Measurements from ENCODE around the gene WDR45.

WDR45 gene

DNA sequence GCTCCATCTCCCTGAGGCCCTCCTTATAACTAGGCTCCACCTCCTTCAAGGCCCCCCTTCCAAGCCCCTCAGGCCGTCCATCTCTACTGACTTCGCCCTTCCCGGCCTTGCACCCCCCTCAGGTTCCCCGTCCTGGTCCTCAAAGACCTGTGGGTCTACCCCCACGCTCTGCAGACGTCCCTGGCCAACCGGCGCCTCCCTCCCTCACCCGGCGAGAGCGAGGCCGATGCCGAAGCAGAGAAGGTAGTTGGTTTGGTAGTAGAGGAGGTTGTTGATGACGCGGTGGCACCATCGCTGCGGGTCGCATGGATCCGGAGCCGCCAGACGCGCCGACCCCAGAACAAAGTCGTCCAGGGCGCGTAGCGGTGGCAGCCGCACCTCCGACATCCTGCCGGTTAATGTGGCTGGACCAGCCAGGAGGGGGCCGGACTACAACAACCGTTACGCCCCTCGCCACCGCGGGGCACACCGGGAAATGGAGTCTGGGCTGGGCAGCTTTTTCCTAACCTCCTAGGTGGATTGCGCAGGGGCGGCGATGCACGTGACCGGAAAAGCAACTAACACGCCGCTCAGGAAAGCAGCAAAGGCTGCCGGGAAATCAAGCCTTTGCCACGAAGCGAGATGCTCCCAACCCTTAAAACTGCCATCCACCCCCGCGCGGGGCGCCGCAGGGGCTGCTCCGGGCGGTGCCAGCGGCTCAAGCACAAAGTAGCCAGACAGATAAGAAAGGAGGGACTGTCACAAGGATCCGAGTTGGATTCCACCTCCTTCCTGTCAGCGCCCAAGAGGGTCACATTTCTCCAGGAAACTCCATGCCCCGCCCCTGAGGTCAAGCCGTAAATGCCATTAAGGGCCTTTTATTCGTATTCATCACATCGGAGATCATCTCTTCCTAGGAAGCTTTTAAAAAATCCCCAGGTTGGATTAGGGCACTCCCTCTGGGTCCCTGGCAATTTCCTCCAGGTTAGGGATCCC lies 5.8 kb downstream of the WDR45 start, which contains the start of gene PRAF2:
TSS of gene PRAF2 (minus strand) at position 402 of the 975 bp plus-strand sequence. CDS start at position 387, 15 bp downstream.
- peak; percentile 75 to 82 (median 77) for DNase-seq (ENCODE audit: low read depth in 3 of 3)

DNA sequence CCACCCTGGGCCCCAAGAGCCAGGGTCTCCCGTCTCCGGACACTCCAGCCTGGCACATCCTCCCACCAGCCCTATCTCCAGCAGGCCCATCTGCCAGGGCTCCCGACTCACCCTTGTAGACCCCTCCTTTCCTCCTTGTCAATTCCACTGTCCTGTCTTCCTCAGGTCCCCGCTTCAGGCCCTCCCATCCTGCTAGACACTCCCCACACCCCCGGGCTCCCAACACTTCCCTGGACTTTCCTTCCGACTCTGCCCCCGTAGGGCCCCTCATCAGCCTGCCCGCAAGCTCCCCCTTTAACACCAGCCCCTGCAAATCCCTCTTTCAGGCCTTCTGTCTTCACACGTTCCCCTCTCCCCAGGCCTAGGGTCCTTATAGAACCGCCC lies 7.0 kb downstream of the WDR45 start:
- no peak for DNase-seq (ENCODE audit: low read depth in 3 of 3)

DNA sequence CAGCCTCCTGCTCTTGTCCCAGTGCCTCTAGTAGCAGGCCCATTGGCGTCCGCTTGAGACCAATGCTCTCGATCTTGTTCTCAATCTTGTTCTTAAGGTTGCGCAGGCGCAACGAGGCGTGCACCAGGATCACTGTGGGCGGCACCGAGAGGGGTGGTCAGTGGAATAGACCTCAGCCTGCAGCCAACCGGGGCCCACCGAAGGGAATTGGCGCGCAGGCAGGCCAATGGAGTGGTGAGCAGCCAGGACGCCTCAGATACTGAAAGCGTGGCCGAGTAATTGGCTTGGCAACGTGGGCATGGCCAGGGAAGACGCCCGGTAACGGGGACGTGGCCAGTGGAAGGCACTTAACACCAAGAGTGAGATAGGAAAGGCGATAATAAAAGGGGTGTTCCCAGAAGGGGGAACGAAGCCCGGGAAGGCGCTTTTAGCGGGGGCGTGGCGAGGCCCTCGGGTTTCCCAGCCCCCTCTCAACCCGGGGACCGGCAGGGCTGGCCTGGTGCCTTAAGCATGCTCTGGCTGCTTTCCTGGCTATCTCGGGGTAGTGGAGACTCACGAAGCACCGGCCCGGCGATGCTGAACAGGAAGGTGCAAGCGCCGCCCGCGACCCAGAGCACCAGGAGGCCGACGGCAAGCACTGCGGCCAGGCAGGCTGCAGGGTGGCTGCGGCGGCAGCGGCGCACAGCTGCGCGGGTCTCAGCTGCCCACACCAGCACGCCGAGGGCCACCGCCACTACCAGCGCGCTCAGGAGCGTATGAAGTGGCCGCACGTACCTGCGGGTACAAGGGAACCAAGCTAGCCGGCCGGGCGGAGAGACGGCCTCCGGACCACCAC lies 7.6 kb downstream of the WDR45 start:
- no peak for DNase-seq (ENCODE audit: low read depth in 3 of 3)

DNA sequence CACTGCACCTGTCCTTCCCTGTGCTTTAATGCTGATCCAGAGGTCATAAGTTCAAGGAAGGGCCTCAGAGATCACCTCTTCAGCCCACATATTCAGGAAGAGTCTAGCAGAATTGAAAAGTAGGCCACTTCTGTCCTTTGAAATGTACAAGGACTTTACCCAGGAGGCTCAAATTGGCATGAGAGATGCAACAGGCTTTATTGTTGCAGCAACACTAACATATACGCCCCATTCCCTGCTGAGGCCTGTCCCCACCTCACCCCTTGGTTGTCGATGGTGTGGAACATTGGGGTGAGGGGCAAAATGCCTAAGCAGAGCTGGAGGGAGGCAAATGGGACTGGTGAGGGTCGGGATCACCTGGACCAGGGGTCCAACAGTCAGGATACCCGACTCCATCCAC lies 8.7 kb downstream of the WDR45 start:
- no peak for DNase-seq (ENCODE audit: low read depth in 3 of 3)

DNA sequence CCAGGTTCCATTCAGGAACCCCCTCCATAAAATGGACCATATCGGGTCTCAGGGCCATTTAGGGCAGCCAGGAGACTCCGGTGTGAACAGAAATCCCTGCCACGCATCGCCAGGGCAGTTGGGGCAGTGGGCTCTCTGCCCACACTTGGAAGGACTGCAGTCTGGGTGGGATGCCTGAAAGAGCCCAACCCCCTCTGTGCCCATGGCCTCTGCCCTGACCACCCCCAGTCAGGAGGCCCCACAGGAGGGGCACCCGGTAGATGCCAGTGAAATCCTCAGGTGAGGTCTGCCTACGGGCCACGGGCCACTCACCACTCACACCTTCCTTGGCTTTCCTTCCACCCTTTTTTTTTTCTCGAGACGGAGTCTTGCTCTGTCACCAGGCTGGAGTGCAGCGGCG lies 10.6 kb downstream of the WDR45 start:
- no peak for DNase-seq (ENCODE audit: low read depth in 3 of 3)

DNA sequence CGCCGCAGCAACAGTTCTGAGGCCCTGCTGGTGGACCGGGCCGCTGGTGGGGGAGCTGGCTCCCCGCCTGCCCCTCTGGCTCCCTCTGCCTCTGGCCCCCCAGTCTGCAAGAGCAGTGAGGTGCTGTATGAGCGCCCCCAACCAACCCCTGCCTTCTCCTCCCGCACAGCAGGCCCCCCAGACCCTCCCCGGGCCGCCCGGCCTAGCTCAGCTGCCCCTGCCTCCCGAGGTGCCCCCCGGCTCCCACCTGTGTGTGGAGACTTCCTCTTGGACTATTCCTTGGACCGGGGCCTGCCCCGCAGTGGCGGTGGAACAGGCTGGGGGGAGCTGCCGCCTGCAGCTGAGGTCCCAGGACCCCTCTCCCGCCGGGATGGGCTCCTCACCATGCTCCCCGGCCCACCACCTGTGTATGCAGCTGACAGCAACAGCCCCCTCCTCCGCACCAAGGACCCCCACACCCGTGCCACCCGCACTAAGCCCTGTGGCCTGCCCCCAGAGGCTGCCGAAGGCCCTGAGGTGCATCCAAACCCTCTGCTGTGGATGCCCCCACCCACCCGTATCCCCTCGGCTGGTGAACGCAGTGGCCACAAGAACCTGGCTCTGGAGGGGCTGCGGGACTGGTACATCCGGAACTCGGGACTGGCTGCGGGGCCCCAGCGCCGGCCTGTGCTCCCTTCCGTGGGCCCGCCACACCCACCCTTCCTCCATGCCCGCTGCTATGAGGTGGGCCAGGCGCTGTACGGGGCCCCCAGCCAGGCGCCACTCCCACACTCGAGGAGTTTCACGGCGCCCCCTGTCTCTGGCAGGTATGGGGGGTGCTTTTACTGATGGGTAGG lies 12.2 kb downstream of the WDR45 start:
- no peak for DNase-seq (ENCODE audit: low read depth in 3 of 3)

DNA sequence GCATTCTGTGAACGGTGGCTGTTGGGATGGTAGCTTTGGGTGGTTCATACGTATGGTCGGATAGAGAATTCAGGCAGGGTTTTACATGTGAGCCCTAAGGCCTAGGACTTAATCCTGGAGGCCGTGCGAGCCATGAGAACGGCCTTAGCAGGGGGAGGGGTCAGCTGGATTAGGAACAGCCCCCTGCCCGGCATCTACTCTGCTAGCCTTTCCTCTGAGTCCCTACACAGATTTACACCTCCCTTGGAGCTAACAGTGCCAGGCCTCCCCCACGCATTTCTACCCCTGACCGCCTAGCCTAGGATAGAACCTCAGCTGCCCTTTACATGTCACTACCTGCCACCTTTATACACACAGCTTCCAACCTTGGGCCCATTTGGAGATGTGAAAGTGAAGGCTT lies 13.0 kb downstream of the WDR45 start:
- DNase-seq (ENCODE audit: low read depth in 3 of 3), result no peak

DNA sequence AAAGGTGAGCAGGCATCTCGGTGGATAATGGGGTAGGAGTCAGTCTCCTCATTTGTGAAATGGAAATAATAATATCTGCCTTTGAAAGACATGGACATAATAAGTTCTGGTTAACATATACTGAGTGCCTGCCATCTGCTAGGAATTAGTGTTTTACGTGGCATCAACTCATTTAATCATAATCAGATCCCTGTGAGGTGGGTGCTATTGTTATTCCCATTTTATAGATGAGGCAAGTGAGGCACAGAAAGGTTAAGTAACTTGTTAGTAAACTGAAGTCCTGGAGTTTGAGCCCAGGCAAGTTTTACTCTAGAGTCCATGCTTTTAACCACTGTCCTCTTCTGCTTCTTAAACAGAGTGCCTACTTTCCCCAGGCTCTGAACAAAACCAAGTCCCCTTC lies 13.4 kb downstream of the WDR45 start:
- no peak for DNase-seq (ENCODE audit: low read depth in 3 of 3)

DNA sequence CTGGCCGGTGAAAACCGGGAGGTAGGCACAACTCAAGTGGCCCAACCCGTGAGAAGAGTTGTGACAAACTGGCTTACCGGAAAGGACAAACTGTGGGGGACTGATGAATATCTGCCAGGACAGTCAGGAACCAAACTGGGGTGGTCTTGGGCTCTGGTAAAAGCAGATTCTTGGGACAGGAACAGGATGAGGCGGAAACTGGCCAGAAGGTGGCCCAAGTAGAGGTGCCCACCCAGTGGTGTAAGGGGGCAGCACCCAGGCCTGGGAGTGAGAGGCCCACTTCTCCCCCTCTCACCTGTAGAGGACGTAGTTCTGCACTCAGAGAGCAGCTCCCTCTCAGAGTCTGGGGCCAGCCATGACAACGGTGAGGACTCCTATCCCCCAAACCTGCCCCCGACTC lies 15.0 kb downstream of the WDR45 start:
- no peak for DNase-seq (ENCODE audit: low read depth in 3 of 3)

DNA sequence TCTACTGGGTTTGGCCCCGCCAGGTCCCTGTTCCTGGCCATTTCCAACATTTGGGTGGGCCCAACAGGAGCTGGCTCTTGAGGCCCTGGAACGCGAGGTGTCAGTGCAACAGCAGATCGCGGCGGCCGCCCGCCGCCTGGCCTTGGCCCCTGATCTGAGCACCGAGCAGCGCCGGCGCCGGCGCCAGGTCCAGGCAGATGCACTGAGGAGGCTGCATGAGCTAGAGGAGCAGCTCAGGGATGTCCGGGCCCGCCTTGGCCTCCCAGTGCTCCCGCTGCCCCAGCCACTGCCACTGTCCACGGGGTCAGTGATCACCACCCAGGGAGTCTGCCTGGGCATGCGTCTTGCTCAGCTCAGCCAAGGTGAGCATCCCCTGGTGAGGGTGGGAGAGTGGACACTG lies 15.4 kb downstream of the WDR45 start:
- no peak for DNase-seq (ENCODE audit: low read depth in 3 of 3)

DNA sequence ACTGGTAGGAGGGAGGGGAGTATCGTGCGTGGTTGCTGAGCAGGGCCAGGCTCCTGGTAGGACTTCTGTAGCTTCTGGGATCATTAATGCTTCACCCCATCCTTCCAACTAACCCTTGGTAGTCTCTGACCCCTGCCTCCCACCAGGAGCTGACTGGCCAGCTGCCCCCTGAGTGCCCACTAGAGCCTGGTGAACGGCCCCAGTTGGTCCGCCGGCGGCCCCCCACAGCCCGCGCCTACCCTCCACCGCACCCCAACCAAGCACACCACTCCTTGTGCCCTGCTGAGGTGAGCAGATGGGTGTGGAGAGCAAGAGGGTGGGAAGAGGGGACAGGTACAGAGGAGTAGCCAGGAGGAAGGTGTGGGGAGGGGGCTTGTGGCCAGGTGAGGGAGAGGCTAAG lies 16.0 kb downstream of the WDR45 start:
- no peak for DNase-seq (ENCODE audit: low read depth in 3 of 3)

DNA sequence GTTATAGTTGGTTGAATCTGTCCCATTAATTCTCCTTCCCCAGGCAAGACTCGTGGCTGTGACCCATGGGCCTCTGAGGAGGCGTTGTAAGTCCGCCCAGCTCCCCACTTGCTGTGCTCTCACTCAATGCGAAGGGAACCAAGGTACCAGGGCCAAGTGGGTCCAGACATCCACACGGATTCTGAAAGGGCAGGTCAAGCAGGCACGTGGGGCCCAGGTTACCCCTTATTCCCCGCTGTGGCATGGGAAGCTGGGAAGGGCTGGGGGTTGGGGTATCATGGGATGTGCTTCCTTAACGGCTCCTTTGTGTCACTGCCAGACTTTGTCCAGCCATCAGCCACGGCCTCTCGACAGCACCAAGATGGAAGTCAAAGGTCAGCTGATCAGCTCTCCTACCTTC lies 17.8 kb downstream of the WDR45 start:
- no peak for DNase-seq (ENCODE audit: low read depth in 3 of 3)

DNA sequence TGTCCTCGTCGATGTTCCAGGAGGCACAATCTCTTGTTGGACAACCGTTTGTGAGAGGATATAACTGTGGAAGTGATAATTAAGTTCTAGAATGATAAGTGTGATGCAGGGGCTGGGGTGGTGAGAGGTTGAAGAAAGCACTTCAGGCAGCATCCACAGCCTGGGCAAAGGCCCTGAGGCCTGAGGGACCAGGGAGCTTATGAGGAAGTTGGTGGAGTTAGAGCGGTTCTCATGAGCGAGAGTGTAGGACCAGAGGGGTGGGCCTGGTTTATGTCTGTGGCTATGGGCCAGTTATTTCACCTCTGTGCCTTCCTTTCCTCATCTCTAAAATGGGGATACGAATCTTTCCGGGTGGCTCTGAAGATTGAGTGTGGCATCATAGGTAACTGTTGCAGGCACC lies 18.2 kb downstream of the WDR45 start:
- no peak for DNase-seq (ENCODE audit: low read depth in 3 of 3)

DNA sequence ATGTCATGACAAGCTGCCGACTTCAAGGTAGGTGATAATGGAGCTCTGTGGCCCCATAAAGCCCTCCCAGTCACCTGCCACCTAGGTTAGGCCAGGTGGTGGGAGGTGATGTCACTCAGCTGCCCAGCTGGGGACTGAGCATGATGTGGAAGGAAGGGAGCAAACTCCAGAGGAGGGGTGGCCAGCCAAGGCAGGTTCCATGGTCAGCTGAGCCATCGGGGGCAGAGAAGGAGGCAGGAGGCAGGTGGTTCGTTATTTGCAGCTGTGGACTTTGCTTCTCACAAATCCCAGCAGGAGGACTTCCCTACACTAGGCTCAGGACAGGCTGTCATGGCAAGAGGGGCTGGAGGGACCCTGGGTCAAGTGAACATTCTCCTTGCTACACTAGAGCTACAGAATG lies 18.8 kb downstream of the WDR45 start:
- DNase-seq (ENCODE audit: low read depth in 3 of 3), result no peak

DNA sequence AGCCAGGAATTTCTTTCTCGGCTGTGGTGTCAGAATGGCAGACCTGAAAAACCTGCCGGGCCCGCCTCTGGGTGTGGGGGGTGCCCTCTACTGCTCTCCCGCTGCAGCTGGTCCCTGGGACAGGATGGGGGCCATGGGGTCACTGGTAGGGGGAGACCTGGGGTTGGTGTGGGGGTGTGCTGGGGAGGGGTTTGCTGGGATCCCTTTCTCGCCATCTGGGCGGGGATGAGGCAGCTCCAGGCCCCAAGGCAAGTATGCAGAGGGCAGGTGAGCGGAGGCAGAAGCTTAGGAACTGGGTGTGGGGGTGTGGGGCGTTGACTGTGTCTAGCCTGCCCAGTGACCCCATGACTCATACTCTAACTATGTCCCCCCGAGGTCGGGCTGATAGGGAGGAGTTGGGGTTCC lies 20.0 kb downstream of the WDR45 start:
- DNase-seq (ENCODE audit: low read depth in 3 of 3), result no peak

DNA sequence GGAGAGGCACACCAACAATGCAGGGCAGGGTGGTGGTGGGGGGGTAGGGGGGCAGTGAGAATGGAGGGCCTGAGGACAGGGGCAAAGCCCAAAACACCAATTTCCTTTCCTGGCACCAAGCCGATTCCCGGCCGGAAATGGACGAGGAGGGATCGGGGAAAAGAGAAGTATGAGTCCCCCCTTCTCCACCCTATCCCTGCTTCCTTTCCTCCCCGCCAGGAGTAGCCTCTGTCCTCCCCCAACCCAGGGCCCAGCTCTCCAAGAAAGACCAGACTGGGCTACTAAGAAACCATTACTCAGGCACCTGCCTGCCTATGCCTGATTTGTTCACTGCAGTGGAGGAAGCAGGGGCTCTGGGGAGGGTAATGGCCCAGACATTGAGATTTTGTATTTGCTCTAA lies 20.5 kb downstream of the WDR45 start:
- no peak for DNase-seq (ENCODE audit: low read depth in 3 of 3)

DNA sequence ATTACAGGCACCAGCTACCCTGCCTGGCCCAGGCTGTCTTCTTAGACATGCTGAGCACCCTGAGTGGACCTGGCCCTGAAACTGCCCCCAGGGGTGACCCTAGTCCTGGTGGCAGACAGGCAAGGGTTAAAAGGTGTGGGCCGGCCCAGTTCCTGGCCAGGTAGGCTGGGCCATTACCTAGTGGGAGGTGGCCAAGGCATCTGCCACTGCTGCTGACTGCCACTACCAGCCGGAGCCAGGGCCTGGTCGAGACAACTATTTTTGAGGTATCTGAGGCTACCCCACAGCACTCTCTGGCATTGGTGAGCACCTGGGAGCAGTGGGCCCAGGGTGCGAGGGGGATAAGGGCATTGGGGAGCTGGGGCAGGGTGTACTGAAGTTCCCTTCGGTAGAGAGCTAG lies 20.9 kb downstream of the WDR45 start, which contains the start of gene CCDC120:
TSS of gene CCDC120 (plus strand) at position 206 of the 400 bp plus-strand sequence. CDS start 3,043 bp downstream, outside the sequence.
- DNase-seq (ENCODE audit: low read depth in 3 of 3), result no peak

DNA sequence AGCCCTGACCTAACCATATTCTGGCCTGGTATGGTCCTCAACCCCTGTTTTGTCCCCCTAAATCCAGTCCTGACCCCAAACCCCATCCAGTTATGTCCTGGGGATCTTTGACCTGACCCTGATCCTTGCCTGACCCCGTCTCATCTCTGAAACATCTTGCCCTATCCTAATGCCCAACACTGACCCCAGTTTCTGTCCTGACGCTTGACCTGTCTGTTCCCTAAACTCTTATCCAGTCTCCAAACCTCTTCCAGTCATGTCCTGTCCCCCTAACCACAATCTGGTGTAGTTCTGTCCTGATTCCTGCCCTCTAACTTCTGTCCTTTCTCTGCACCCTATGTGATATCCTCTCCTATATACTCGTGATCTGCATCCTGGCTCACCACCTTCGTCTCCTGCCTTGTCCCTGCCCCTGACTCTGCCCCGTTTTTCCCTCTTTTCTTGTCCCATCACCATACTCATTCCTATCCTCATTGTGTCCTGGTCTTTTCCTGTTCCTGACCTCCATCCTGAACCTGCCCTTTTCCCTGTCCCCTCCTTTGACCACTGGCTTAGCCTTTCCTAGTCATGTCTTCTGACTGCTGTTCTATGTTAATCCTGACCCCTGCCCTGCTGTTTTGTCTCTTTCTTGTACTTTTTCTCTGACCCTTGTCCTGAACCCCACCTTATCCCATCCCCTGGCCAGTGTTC lies 25.5 kb downstream of the WDR45 start:
- DNase-seq (ENCODE audit: low read depth in 3 of 3), result no peak

DNA sequence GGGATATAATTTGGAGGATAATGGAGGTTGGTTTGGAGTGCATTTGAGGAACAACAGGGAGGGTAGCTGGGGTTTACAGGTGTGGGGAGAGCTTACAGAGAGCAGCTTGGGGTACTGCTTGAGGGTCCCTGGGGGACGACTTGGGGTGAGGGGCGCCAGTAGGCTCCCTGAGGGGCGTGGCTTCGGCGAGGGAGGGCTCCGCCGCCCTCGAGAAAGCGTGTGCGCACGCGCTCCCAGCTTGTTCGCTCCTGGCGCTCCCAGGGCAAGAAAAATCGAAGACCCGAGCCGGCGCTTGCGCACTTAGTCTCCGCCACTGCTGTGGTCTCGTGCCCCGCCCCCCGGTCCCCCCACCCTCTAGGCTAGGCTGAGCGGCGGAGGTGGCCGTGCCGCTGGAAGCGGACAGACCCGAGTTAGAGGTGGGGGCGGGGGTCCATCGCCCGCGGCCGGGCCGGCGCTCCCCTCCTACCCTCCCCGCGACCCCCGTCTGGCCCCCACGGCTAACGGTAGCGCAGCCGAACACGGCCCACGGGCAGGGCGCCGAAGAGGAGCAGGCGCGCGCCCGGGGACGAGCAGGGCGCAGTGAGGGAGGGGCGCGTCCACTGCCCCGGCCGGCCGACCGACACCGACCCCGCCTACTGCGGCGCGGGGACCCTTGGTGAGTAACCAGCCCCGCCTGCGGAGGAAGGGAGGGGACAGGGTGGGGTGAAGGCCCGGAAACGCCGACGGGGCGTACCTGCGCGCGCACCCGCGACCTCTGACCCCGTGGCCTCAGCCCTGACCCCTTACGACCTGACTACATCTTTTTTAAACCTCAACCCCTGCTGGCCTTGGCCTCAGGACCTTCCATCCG lies 26.2 kb downstream of the WDR45 start:
- peak; percentile 32 to 52 (median 44) for DNase-seq (ENCODE audit: low read depth in 3 of 3)

DNA sequence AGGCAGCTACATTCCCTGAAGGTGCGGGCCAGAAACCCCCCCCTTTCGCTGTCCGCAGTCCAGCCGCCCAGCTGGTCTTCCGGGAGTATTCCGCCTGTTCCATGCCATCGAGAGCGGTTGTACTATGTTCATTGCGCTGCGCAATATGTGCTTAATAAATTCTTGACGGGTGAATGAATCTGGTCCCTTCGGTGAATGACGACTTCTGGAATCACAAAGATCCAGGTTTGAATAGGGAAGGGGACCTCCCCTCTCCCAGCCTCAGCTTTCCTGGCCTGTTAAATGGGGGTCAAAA lies 35.8 kb downstream of the WDR45 start:
- DNase-seq (ENCODE audit: low read depth in 3 of 3), result no peak

Data from stimulated activated CD4-positive, alpha-beta T cell treated with anti-CD3 and anti-CD28 coated beads, TNF-alpha, amount 100 ng/mL, for 48 hours (primary cell).